Cardiac muscle cell (in vitro differentiated cells and primary cell): ENCODE results near the gene E2F2. TPM values are rescaled to one million over a fixed set of nuclear protein-coding genes. Genes with fewer than 3 reads are reported as not detected.

ENCODE experiments used
- DNase-seq, 2 donors: peaks; one replicate each; pipeline versions ENCODE4 v3.0.0 to v3.0.0-alpha.2; 2010 to 2017; ENCODE audit warnings: low read depth in 1 of 2, low spot score in 1 of 2
- H3K27ac ChIP-seq: fragments of 200-600 bp; sonication (generic); 2 replicates; pipeline ENCODE4 v1.5.1; 2016
- H3K27me3 ChIP-seq: fragments of 200-600 bp; sonication (generic); 2 replicates; pipeline ENCODE4 v1.6.0; 2016; ENCODE audit warnings: control low read depth
- H3K36me3 ChIP-seq: fragments of 200-600 bp; sonication (generic); 2 replicates; pipeline ENCODE4 v1.5.1; 2016; ENCODE audit warnings: control low read depth
- H3K4me1 ChIP-seq: fragments of 200-600 bp; sonication (generic); 2 replicates; pipeline ENCODE4 v1.8.1; 2017; ENCODE audit warnings: low read depth, mild to moderate bottlenecking, mixed run types
- H3K4me3 ChIP-seq: fragments of 200-600 bp; sonication (generic); 2 replicates; pipeline ENCODE4 v1.5.1; 2016; ENCODE audit warnings: mild to moderate bottlenecking
- H3K9me3 ChIP-seq: fragments of 200-600 bp; sonication (generic); 2 replicates; pipeline ENCODE4 v1.5.1; 2017; ENCODE audit warnings: low read depth, mild to moderate bottlenecking, control low read depth
- CTCF ChIP-seq: IDR thresholded peaks from 2 replicates; pipeline ENCODE4 v1.5.1; 2012; ENCODE audit warnings: low read depth, mild to moderate bottlenecking, low read length
- polyA plus RNA-seq: library from polyadenylated mRNA; unstranded; fragments of >200 nt; fragmentation: Nextera tagmentation; extraction: Ambion mirVana; gene quantifications from 2 replicates; pipeline ENCODE4 v1.2.1, GENCODE V29; 2016
- total RNA-seq: library from RNA; depleted of rRNA; stranded (reverse); fragments of >200 nt; gene quantifications from 2 replicates; pipeline ENCODE4 v1.2.3, GENCODE V29; 2016

Gene E2F2
- total and polyA plus RNA-seq, 2 experiments from 2014 or later: 2.1 to 2.2 TPM

GRCh38 chr1:23548704-23549143 lies 17.7 kb upstream of the E2F2 start:
- Histone ChIP-seq H3K9me3 (no peaks in the 10 kb centered on the region), H3K4me1 (peaks cover 31% of the 10 kb centered on the region), H3K4me3 (no peak overlapping the region), H3K36me3 (no peaks in the 10 kb centered on the region), H3K27ac (no peak overlapping the region), H3K27me3 (no peaks in the 10 kb centered on the region)
- no peak for TF ChIP-seq CTCF
- peak in 1 of 2 donors; percentile 76 for DNase-seq

- H3K9me3 ChIP-seq: no peaks in the 10 kb centered on the region
- peaks cover 21% of the 10 kb centered on the region for H3K4me1 ChIP-seq
- H3K4me3 ChIP-seq: no peak overlapping the region
- TF ChIP-seq CTCF: no peak
- no peak for DNase-seq
- H3K27ac ChIP-seq: no peak overlapping the region
- H3K27me3 ChIP-seq: no peaks in the 10 kb centered on the region
- no peaks in the 10 kb centered on the region for H3K36me3 ChIP-seq
Observed at GRCh38 chr1:23546897-23547584, 16.0 kb upstream of the E2F2 start.

GRCh38 chr1:23545851-23546250 lies 14.8 kb upstream of the E2F2 start:
- H3K27ac ChIP-seq: peak overlapping the region; percentile 52
- TF ChIP-seq CTCF: no peak
- no peaks in the 10 kb centered on the region for H3K9me3 ChIP-seq
- peaks cover 11% of the 10 kb centered on the region for H3K4me1 ChIP-seq
- no peak overlapping the region for H3K4me3 ChIP-seq
- no peaks in the 10 kb centered on the region for H3K36me3 ChIP-seq
- no peaks in the 10 kb centered on the region for H3K27me3 ChIP-seq
- DNase-seq: no peak

GRCh38 chr1:23544444-23545389 lies 13.7 kb upstream of the E2F2 start:
- Histone ChIP-seq H3K27ac (peak overlapping the region; percentile 52), H3K27me3 (no peaks in the 10 kb centered on the region), H3K4me1 (peaks cover 5% of the 10 kb centered on the region)

More at GRCh38 chr1:23544444-23545389, 13.7 kb upstream of the E2F2 start:
- DNase-seq: peak; percentile 86 to 88
- Histone ChIP-seq H3K4me3 (no peak overlapping the region), H3K9me3 (no peaks in the 10 kb centered on the region), H3K36me3 (no peaks in the 10 kb centered on the region)
- TF ChIP-seq CTCF: peak; percentile 89
